ENCODE results near the gene TMEM238L. TPM values are rescaled to one million over a fixed set of nuclear protein-coding genes. Genes with fewer than 3 reads are reported as not detected.

The TMEM238L gene
- total RNA-seq, 1 donor from 2014 or later: not detected

GRCh38 chr17:10750210-10750609 is 53.7 kb downstream of the TMEM238L start:
- peaks cover 46% of the 10 kb centered on the region for H3K4me1 Mint-ChIP-seq
- Histone ChIP-seq H3K27me3 (no peaks in the 10 kb centered on the region), H3K4me1 (peaks cover 21% of the 10 kb centered on the region), H4K20me1 (ENCODE audit: low read depth) (no peaks in the 10 kb centered on the region), H2AFZ (replicated peaks) (no peak overlapping the region), H3K27ac (no peak overlapping the region), H3K4me3 (no peak overlapping the region), H3K4me2 (no peak overlapping the region), H3K9me3 (ENCODE audit: low read depth) (no peaks in the 10 kb centered on the region), H3K79me2 (ENCODE audit: low read depth) (no peaks in the 10 kb centered on the region), H3K9ac (no peak overlapping the region), H3K36me3 (no peaks in the 10 kb centered on the region), H3F3A (ENCODE audit: low read depth) (peaks cover 22% of the 10 kb centered on the region)
- H3K36me3 Mint-ChIP-seq: no peaks in the 10 kb centered on the region
- peaks cover 7% of the 10 kb centered on the region for H3K27me3 Mint-ChIP-seq (ENCODE audit: insufficient read depth, low read depth)
- DNase-seq (ENCODE audit: low spot score): no peak
- H3K4me3 Mint-ChIP-seq: no peak overlapping the region
- no peak overlapping the region for H3K27ac Mint-ChIP-seq
- H3K9me3 Mint-ChIP-seq: no peaks in the 10 kb centered on the region
- TF ChIP-seq CTCF (IDR thresholded peaks at IDR 0.05) (no peak), EZH2 (IDR thresholded peaks at IDR 0.05) (no peak), EZH2phosphoT487 (IDR thresholded peaks at IDR 0.05) (no peak)

GRCh38 chr17:10748531-10749181 is 55.2 kb downstream of the TMEM238L start:
- H3F3A ChIP-seq (ENCODE audit: low read depth): peaks cover 11% of the 10 kb centered on the region
- no peaks in the 10 kb centered on the region for H3K9me3 Mint-ChIP-seq
- H4K20me1 ChIP-seq (ENCODE audit: low read depth): no peaks in the 10 kb centered on the region
- H3K27me3 Mint-ChIP-seq (ENCODE audit: insufficient read depth, low read depth): peaks cover 4% of the 10 kb centered on the region
- H3K4me3 Mint-ChIP-seq: no peak overlapping the region
- H3K27ac ChIP-seq: no peak overlapping the region
- H3K27me3 ChIP-seq: no peaks in the 10 kb centered on the region
- no peaks in the 10 kb centered on the region for H3K9me3 ChIP-seq (ENCODE audit: low read depth)
- no peaks in the 10 kb centered on the region for H3K79me2 ChIP-seq (ENCODE audit: low read depth)
- no peak overlapping the region for H3K9ac ChIP-seq
- no peaks in the 10 kb centered on the region for H3K36me3 ChIP-seq
- no peak for DNase-seq (ENCODE audit: low spot score)
- H3K4me3 ChIP-seq: no peak overlapping the region
- H3K36me3 Mint-ChIP-seq: peaks cover 1% of the 10 kb centered on the region
- H3K4me1 ChIP-seq: peaks cover 13% of the 10 kb centered on the region
- peak overlapping the region; percentile 4 for H3K4me2 ChIP-seq
- peak overlapping the region; percentile 20 for H3K27ac Mint-ChIP-seq
- H2AFZ ChIP-seq (replicated peaks): no peak overlapping the region
- TF ChIP-seq EZH2 (IDR thresholded peaks at IDR 0.05): no peak
- TF ChIP-seq CTCF (IDR thresholded peaks at IDR 0.05): no peak
- TF ChIP-seq EZH2phosphoT487 (IDR thresholded peaks at IDR 0.05): no peak
- peaks cover 44% of the 10 kb centered on the region for H3K4me1 Mint-ChIP-seq

- Mint-ChIP-seq H3K27me3 (ENCODE audit: insufficient read depth, low read depth) (peaks cover 2% of the 10 kb centered on the region), H3K9me3 (no peaks in the 10 kb centered on the region), H3K4me3 (no peak overlapping the region), H3K27ac (no peak overlapping the region), H3K4me1 (peaks cover 22% of the 10 kb centered on the region), H3K36me3 (peaks cover 1% of the 10 kb centered on the region)
- peaks cover 13% of the 10 kb centered on the region for H3K4me1 ChIP-seq
- no peak for DNase-seq (ENCODE audit: low spot score)
- no peak overlapping the region for H3K27ac ChIP-seq
- no peaks in the 10 kb centered on the region for H3K79me2 ChIP-seq (ENCODE audit: low read depth)
- H3F3A ChIP-seq (ENCODE audit: low read depth): peaks cover 11% of the 10 kb centered on the region
- no peaks in the 10 kb centered on the region for H4K20me1 ChIP-seq (ENCODE audit: low read depth)
- no peak overlapping the region for H3K4me2 ChIP-seq
- H3K36me3 ChIP-seq: no peaks in the 10 kb centered on the region
- no peak overlapping the region for H2AFZ ChIP-seq (replicated peaks)
- H3K9ac ChIP-seq: no peak overlapping the region
- no peaks in the 10 kb centered on the region for H3K9me3 ChIP-seq (ENCODE audit: low read depth)
- no peak overlapping the region for H3K4me3 ChIP-seq
- no peaks in the 10 kb centered on the region for H3K27me3 ChIP-seq
- TF ChIP-seq EZH2phosphoT487 (IDR thresholded peaks at IDR 0.05) (no peak), EZH2 (IDR thresholded peaks at IDR 0.05) (no peak), CTCF (IDR thresholded peaks at IDR 0.05) (no peak)
Measured at GRCh38 chr17:10745231-10745630, 58.7 kb downstream of the TMEM238L start.

Small RNAs within 50 kb of the gene (small RNA-seq; reads per million reads assigned to genes)
- gene AC015908.2 (not detected), gene TMEM238L (not detected)

Other genes starting within 250 kb of the TMEM238L start
- gene MYH3, start 146.8 kb downstream of the TMEM238L start, total RNA-seq (ENCODE audit: low replicate concordance): 0.36 and 0.40 TPM in 2 replicates
- 32.4 and 39.0 TPM in 2 replicates for gene SCO1, start 106.6 kb downstream of the TMEM238L start, total RNA-seq (ENCODE audit: low replicate concordance)
- 8.9 and 10.2 TPM in 2 replicates for gene ADPRM, start 106.5 kb downstream of the TMEM238L start, total RNA-seq (ENCODE audit: low replicate concordance)
- 0.28 and 1.5 TPM in 2 replicates for gene TMEM220, start 74.1 kb downstream of the TMEM238L start, total RNA-seq (ENCODE audit: low replicate concordance)
- not detected in 2 replicates for gene PIRT, start 34.0 kb upstream of the TMEM238L start, total RNA-seq (ENCODE audit: low replicate concordance)

Measured in neural progenitor cell (in vitro differentiated cells).